Smooth muscle cell (in vitro differentiated cells): Measurements from ENCODE around the gene SCG3. TPM values are rescaled to one million over a fixed set of nuclear protein-coding genes. Genes with fewer than 3 reads are reported as not detected.

Experiments used
- DNase-seq: peaks from one replicate; lab custom pipeline; 2025; ENCODE audit not compliant: unreplicated experiment; lab: John Stamatoyannopoulos, UW
- H2AFZ ChIP-seq: fragments of 200-600 bp; sonication (generic); 2 replicates; pipeline ENCODE4 v1.6.0; 2016; ENCODE audit warnings: antibody characterized with exemption, low read depth, mild to moderate bottlenecking
- H3F3A ChIP-seq: fragments of 200-600 bp; sonication (generic); 2 replicates; pipeline ENCODE4 v1.6.0; 2017; ENCODE audit warnings: antibody characterized with exemption, low read depth
- H3K27ac ChIP-seq: fragments of 200-600 bp; sonication (generic); 2 replicates; pipeline ENCODE4 v1.5.1; 2016; ENCODE audit warnings: low read depth, mild to moderate bottlenecking
- H3K27me3 ChIP-seq: fragments of 200-600 bp; sonication (generic); 2 replicates; pipeline ENCODE4 v1.6.1; 2016; ENCODE audit warnings: low read depth, mild to moderate bottlenecking
- H3K36me3 ChIP-seq: fragments of 200-600 bp; sonication (generic); 2 replicates; pipeline ENCODE4 v1.5.1; 2016; ENCODE audit warnings: low read depth
- H3K4me1 ChIP-seq: fragments of 200-600 bp; sonication (generic); 2 replicates; pipeline ENCODE4 v1.5.1; 2016; ENCODE audit warnings: low read depth
- H3K4me2 ChIP-seq: fragments of 200-600 bp; sonication (generic); 2 replicates; pipeline ENCODE4 v1.6.0; 2016; ENCODE audit warnings: mild to moderate bottlenecking
- H3K4me3 ChIP-seq: fragments of 200-600 bp; sonication (generic); 2 replicates; pipeline ENCODE4 v1.5.1; 2016; ENCODE audit warnings: mild to moderate bottlenecking
- H3K79me2 ChIP-seq: fragments of 200-600 bp; sonication (generic); 2 replicates; pipeline ENCODE4 v1.6.0; 2016; ENCODE audit warnings: low read depth, mild to moderate bottlenecking
- H3K9ac ChIP-seq: fragments of 200-600 bp; sonication (generic); 2 replicates; pipeline ENCODE4 v1.6.0; 2016; ENCODE audit warnings: low read depth
- H3K9me3 ChIP-seq: fragments of 200-600 bp; sonication (generic); replicated peaks from 2 replicates; pipeline ENCODE4 v1.5.1; 2016; ENCODE audit warnings: low read depth
- H4K20me1 ChIP-seq: fragments of 200-600 bp; sonication (generic); 2 replicates; pipeline ENCODE4 v1.6.0; 2016; ENCODE audit warnings: low read depth
- WGBS: methylation state at CpG from one replicate; pipeline ENCODE4 v1.1.7; 2016; ENCODE audit warnings: low lambda C conversion rate; 5-methylcytosine and 5-hydroxymethylcytosine counted together
- polyA plus RNA-seq: library from polyadenylated mRNA; unstranded; fragments of >200 nt; fragmentation: Nextera tagmentation; extraction: Ambion mirVana; gene quantifications from 2 replicates; pipeline ENCODE4 v1.2.1, GENCODE V29; 2016
- total RNA-seq: library from RNA; depleted of rRNA; stranded (reverse); fragments of >200 nt; gene quantifications from 2 replicates; pipeline ENCODE4 v1.2.3, GENCODE V29; 2014
- TF ChIP-seq, protein P1 (sequence below): fragments of 200-600 bp; sonication (generic); IDR thresholded peaks from 2 replicates; pipeline ENCODE4 v1.5.1; 2017; ENCODE audit warnings: borderline replicate concordance, mild to moderate bottlenecking, antibody characterized with exemption; ENCODE audit not compliant: insufficient read depth, poor library complexity, severe bottlenecking

Gene SCG3
- total and polyA plus RNA-seq, 2 experiments from 2014 or later: not detected

DNA sequence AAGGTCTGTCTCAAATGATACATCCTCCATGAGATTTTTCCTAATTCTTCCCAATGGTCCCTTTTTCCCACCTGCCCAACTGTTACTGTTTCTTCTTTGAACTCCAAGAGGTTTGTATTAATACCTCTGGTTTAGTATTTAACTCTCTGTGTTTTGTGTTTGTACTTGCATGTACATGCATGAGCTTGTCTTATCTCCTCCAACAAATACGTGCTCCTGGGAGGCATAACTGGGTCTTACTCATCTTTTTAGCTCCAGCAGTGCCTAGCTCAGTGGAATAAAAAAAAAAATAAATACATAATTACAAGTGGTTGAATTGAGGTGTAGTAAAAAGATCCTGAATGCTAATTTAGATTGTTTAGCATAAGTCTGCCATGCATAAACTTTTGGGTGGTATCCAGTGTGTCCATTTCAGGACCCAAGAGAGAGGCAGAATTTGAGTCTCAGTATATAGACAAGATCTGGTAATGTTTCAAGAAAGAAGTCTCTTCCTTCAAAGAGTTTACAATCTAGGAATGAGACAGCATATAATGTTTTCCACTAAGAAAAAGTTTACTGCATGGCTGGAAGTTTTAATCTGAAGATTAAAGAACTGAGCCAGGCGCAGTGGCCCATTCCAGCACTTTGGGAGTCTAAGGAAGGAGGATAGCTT is 57.9 kb downstream of the SCG3 start:
- Histone ChIP-seq H3K9me3 (no peaks in the 10 kb centered on the region), H3K27ac (no peak overlapping the region), H3K4me3 (no peak overlapping the region), H3K9ac (no peak overlapping the region), H3K4me2 (no peak overlapping the region), H3K79me2 (no peaks in the 10 kb centered on the region), H3K36me3 (no peaks in the 10 kb centered on the region), H3K4me1 (no peaks in the 10 kb centered on the region), H3K27me3 (peaks cover 8% of the 10 kb centered on the region), H2AFZ (no peak overlapping the region), H3F3A (peaks cover 10% of the 10 kb centered on the region), H4K20me1 (no peaks in the 10 kb centered on the region)
- DNase-seq: no peak
- TF ChIP-seq, protein P1, sequence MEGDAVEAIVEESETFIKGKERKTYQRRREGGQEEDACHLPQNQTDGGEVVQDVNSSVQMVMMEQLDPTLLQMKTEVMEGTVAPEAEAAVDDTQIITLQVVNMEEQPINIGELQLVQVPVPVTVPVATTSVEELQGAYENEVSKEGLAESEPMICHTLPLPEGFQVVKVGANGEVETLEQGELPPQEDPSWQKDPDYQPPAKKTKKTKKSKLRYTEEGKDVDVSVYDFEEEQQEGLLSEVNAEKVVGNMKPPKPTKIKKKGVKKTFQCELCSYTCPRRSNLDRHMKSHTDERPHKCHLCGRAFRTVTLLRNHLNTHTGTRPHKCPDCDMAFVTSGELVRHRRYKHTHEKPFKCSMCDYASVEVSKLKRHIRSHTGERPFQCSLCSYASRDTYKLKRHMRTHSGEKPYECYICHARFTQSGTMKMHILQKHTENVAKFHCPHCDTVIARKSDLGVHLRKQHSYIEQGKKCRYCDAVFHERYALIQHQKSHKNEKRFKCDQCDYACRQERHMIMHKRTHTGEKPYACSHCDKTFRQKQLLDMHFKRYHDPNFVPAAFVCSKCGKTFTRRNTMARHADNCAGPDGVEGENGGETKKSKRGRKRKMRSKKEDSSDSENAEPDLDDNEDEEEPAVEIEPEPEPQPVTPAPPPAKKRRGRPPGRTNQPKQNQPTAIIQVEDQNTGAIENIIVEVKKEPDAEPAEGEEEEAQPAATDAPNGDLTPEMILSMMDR: no peak
- 80% methylated on average over 2 of the region's 2 CpGs for WGBS

DNA sequence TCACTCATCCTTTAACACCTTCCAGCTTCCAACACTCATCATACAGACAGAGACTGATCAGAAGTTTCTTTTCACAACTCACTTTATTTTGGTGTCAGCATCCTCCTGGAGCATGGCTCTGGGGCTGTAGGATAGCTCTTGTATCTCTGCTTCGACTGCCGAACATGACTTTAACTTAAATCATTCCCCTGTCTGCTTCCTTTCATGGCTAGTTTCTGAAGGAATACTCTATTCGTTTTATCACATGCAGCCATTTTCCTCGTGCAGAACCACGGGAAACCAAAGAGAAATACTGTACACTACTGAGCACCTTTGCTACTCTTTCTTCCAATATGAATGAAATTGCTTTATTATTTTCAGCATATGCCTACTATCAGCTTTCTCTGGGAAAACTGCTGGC is 68.0 kb downstream of the SCG3 start:
- H3K27me3 ChIP-seq: peaks cover 55% of the 10 kb centered on the region
- peaks cover 7% of the 10 kb centered on the region for H3K4me1 ChIP-seq
- WGBS: 85% methylated on average over 5 of the region's 5 CpGs

DNA sequence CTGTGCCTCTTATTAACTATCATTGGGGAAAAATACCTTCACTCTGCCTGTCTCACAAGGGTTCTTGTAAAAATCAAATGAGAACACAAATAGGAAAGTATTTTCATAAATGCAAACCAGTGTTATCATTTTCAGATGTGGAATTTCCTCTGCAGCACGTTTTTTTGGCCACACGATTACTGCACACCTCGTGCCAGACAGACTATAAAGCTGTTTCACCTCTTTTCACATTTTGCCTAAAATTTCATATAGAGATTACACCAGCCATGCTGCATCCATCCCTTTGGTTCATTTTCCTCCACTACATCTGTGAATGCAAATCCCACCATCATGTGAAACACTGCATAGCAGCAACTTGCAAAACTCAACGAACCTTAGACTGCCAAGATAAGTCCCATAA is 68.9 kb downstream of the SCG3 start:
- Histone ChIP-seq H3K9me3 (no peaks in the 10 kb centered on the region), H3K27ac (no peak overlapping the region), H4K20me1 (no peaks in the 10 kb centered on the region), H3K4me1 (peaks cover 7% of the 10 kb centered on the region), H3K27me3 (peaks cover 50% of the 10 kb centered on the region), H3K4me3 (no peak overlapping the region), H2AFZ (no peak overlapping the region), H3K4me2 (no peak overlapping the region), H3K9ac (no peak overlapping the region), H3K36me3 (no peaks in the 10 kb centered on the region), H3F3A (no peaks in the 10 kb centered on the region), H3K79me2 (no peaks in the 10 kb centered on the region)
- TF ChIP-seq, protein P1: no peak
- DNase-seq: no peak
- WGBS: 86% methylated on average over 4 of the region's 4 CpGs

More for the DNA sequence above, 68.0 kb downstream of the SCG3 start:
- Histone ChIP-seq H3K4me2 (no peak overlapping the region), H2AFZ (no peak overlapping the region), H3K36me3 (no peaks in the 10 kb centered on the region), H3F3A (no peaks in the 10 kb centered on the region), H4K20me1 (no peaks in the 10 kb centered on the region), H3K27ac (no peak overlapping the region), H3K9me3 (no peaks in the 10 kb centered on the region), H3K9ac (no peak overlapping the region), H3K79me2 (no peaks in the 10 kb centered on the region), H3K4me3 (no peak overlapping the region)
- DNase-seq: no peak
- TF ChIP-seq, protein P1: no peak
